Measurements from ENCODE around the gene POLD2. TPM values are rescaled to one million over a fixed set of nuclear protein-coding genes. Genes with fewer than 3 reads are reported as not detected.
"Not testable (repeated sequence)": the region's sequence is repeated elsewhere in the genome, so short reads cannot be mapped to it uniquely, and the experiment has no call there.

POLD2 gene
- total RNA-seq, 1 donor from 2014 or later: 107 TPM

DNA sequence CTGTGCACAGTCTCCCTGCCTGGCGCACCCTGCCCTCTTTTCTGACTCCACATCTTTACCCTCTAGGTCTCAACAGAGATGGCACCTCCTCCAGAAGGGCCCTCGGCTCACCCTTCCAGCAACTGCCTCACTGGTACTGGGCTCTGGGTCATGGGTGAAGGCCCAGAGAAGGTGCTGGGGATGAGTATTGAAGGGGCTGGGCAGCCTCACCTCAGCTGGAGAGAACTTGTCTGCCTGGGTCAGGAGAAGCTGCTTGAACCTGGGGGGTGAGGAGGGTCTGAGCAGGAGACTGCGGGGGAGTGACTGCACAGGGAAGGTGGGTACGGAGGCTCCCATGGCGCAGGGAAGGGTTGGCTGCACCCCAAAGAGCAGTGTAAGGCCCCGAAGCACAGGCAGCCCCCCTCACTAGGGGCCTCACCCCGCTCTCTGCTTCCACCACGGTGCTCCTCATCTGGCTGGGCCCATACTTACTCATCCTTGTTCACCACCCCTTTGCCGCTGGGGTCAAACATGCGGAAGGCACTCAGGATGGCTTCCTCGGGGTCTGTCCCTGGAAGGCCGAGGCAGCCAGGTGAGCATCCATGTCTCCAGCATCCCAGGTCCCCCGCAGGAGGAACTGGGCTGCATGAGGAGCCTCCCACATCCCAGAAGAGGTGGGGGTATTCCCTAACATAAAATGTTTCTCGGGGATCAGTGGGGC lies 16.1 kb upstream of the POLD2 start:
- intact Hi-C loops (cut with micrococcal nuclease): no loop called here

DNA sequence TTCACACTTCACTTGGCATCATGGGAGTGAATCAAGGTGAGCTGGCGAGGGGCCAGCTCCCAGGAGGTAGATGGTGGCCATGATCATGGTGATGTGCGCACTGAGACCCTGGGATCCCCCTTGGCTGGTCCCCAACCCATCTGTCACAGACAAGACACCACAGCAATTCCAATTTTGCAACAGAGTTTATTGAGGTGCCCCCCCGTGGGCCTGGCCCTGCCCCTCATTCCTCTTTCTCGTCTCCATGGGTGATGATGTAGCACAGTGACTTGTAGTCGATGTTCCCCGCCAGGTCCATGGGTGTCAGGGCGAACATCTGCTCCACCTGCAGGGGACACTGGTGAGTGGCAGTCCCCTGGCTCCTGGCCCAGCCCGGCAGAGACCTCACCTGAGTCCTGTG lies 15.3 kb upstream of the POLD2 start:
- intact Hi-C loops (cut with micrococcal nuclease): no loop called here

DNA sequence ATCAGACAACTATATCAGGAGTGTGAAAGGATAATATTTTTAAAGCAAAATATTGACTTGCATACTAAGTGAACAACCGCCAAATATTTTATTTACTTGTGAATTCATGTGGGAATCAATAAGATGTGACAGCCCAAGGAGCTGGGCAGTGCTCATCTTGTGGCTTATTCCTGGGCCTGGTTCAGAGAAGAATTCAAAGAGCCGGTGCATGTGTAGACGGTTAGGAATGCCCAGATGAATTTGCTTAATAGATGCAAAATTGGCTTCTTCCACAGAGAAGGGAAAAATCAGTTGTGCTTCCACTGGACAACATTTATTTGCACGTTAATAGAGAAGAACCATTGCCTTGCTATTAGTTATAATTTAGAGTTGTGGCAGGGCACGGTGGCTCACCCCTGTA lies 13.4 kb upstream of the POLD2 start:
- intact Hi-C loops (cut with micrococcal nuclease): no loop called here

DNA sequence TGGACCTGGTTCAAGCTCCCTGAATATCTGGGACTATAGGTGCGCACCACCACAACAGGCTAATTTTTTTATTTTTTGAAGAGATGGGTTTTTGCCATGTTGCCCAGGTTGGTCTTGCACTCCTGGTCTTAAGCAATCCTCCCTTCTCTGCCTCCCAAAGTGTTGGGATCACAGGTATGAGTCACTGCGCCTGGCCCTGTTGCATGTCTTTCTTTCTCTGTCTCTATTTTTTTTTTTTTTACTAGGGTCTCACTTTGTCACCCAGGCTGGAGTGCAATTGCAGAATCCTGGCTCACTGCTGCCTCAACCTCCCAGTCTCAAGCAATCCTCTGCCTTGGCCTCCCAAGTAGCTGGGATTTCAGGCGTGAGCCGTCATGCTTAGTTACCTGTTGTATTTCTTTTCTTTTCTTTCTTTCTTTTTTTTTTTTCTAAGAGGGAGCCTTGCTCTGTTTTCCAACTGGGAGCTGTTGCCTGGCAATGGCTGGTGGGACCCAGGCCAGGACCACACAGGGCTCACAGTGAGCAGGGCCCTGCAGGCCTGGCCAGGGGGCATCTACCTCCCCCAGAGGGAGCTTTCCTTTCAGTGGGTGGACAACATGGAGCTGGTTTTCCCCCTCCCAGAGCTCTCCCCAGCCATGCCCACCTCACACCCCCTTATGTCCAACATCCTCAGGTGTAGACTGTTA lies 11.7 kb upstream of the POLD2 start:
- intact Hi-C loops (cut with micrococcal nuclease): no loop called here

DNA sequence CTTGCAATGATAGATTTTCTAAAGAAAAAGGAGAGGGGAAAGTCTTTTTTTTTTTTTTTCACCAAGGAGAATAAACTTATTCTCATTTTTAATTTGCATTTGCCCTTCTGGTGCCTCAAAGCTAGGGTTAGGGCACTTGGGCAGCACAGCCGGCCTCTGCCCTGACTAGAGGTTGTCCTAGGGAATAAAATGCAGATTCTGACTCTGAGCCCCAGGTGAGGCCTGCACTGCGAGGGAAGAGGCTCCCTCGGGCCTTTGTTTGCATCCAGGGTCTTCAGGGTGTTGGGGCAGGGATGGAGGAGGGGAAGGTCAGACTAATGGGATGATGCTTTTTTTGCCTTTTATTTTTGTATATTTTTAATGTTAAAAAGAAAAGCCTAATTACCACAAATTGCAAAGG lies 9.9 kb upstream of the POLD2 start:
- intact Hi-C loops (cut with micrococcal nuclease): no loop called here

DNA sequence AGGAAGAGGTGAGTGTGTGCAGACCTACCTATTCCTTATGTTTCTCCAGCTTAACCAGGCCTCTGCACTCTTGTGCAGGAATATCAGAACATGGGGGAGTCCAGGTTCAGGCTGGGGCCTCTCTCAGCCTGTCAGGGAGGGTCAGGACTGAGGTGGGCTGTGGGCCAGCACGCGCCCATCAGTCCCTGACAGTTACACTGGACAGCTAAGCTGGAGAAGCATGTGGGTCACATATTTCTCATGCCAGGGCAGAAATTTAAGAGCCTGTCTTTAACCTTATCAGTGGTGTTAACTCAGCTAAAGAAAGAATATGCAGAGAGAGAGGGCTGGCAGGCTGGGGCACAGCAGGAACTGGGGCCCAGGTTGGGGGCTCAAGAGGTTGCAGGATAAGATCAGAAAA lies 8.7 kb upstream of the POLD2 start:
- intact Hi-C loops (cut with micrococcal nuclease): no loop called here

DNA sequence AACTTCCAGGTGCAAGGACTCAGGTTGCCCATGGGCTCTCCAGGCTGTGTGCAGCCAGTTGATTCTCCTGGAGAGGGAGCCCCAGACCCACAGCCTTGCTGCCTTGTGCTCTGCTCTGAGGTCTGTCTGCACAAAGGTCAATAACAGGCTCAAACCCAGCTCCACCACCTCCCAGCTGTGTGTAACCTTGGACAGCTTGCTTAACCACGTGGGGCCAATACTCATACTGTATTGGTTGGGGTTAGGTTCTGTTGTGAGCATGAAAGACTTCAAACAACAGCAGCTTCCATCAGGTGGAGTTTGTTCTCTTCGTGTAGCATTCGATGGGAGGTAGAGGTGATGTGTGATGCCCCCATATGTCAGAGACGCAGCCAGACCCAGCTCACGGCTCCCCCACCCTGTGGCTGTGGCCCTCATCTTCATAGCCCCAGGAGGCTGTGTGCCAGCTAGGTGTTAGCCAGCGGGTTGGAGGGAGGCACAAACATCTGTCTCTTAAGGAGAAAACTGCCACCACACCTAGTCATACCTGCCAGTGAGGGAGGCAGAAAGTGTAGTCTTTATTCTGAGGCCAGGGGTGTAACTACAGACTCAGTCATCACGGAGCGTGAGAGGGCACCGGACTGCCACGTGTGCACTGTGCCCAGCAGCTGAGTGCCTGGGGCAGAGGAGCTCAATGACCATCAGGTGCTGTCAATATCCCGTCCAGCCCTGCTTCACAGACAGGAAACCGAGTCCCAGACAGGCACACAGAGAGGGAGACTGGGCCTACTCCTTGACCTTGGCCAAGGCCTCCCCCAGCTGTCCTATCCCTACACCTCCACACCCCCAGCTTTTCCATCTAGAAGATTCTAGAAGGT lies 8.1 kb upstream of the POLD2 start:
- intact Hi-C loops (cut with micrococcal nuclease): no loop called here

DNA sequence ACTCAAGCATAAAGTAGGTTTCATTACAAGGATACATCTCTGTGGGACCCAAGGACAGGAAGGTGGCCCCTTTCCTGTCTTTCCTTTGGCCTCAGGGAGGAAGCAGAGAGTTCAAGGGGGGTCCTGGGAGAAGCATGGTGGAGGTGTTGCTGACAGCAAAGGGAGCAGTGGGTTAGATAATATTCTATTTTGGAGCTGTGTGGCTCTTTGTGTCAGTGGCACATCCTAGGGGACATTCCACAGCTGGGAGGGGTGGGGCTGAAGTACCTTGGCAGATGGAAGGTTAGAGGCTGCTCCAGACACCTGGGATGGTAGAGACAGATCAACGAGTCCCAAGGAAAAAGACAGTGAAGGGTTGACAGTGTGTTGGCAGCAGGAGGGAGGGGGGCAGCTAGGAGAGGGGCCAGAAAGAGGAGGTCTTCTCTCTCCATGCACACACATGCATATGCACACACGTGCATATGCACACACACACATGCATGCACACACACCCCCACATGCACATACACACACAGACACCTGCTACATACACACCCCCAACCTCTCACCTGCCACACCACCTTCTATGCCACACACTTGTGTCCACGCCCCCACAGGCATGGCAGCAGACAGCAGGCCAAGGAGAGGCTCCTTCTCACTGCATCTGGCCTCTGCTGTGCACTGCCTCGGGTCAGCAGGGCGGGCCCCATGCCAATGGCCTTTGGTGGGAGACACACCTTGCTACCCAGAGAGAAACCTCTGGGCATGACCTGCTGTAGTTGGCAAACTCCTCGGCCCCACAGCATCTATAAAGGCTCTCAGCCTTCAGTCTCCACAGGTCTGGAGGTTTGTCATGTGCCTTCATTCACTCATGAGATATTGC lies 5.6 kb upstream of the POLD2 start:
- intact Hi-C loops (cut with micrococcal nuclease): no loop called here

DNA sequence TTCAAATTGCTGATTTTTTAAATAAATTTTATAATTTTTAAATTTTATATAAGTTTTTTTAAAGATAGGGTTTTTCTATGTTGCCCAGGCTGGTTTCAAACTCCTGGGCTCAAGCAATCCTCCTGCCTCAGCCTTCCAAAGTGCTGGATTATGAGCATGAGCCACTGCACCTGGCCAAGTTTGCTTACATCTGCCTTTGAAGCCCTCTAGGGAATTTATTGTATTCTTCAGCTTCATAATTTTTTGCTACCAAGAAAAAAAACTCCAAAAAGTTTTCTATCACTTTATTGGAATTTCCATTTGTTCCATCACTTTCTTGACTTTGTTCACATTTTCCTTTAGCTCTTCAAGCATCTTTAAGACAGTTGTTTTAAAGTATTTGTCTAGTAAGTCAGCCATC lies 3.8 kb upstream of the POLD2 start:
- intact Hi-C loops (cut with micrococcal nuclease): no loop called here

DNA sequence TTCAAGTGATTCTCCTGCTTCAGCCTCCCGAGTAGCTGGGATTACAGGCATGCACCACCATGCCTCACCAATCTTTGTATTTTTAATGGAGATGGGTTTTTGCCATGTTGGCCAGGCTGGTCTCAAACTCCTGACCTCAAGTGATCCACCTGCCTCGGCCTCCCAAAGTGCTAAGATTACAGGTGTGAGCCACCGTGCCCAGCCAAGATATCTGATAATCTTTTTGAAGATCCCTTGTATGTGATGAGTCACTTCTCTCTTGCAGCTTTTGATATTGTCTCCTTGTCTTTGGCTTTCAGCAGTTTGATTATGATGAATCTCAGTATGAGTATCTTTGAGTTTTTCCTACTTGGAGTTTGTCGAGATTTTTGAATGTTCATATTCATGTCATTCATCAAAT lies 3.2 kb upstream of the POLD2 start:
- intact Hi-C loops (cut with micrococcal nuclease): not testable (repeated sequence)

DNA sequence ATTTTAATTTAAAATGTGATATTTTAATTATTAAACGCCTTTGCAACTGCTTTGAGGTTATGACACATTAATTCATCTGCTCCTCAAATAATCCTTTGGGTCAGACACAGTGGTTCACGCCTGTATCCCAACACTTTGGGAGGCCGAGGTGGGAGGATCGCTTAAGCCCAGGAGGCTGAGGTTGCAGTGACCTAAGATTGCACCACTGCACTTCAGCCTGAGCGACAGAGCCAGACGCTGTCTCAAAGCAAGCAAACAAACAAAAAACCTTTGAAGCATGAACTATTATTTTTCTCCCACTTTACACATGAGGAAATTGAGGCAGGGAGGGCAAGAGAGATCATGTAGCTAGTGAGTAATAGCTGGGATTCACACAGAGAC lies 1.5 kb upstream of the POLD2 start:
- intact Hi-C loops (cut with micrococcal nuclease): loop anchor here (5.0 kb wide), 3 partner anchors 58 to 1642 kb away; partner anchors contain the start of genes H2AZ2 and PGAM2

DNA sequence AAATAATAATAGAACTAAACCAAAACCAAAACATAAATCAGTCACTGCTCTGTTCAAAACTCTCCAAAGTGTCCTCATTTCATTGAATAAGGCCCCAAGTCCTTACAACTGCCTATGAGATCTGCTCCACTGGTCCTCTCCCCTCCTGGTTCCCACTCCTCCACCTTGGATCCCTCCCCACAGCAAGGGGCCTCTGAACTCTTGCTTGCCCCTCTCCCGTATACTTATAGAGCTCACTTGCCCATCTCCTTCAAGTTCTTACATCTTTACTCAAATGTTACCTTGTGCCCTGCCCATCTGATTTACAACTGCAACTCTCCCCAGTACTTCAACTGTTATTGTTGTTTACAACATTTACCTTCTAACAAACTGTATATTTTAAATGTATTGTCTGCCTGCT lies 819 bp downstream of the POLD2 start:
- intact Hi-C loops (cut with micrococcal nuclease): loop anchor here (2.0 to 5.0 kb wide), 8 partner anchors 55 to 1645 kb away; partner anchors contain the start of genes DDX56, H2AZ2, MRPL32 and PGAM2

DNA sequence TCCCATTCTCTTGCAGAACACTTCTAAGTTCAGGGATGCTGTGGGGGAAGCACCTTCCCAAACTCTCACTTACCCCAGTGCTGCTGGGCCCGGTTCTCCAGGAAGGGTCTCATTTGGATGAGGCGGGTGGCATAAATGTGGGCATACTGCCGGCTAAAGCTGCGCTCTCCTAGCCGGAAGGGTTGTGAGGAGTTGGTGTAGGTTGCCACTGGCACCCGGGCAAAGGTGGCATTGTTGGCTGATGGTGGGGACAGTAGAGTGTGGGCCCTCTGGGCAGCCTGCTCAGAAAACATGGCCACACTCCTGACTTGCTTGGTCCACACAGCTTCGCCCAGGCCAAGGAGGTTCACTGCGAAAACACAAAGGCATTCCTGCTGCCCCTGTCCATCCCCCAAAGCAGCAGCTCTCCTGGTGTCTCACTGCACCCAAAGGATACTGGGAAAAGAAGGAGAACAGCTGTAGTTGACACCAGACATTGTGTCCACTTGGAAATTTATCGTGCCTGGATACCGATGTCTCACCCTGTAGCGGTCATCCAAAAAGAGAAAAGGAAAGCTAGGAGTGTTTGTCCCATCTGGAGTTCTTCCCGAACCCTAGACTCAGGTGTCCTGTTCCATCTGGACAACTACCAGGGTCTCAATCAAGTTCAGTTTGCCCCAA lies 1.5 kb downstream of the POLD2 start:
- intact Hi-C loops (cut with micrococcal nuclease): loop anchor here (2.0 to 5.0 kb wide), 8 partner anchors 55 to 1645 kb away; partner anchors contain the start of genes DDX56, H2AZ2, MRPL32 and PGAM2

DNA sequence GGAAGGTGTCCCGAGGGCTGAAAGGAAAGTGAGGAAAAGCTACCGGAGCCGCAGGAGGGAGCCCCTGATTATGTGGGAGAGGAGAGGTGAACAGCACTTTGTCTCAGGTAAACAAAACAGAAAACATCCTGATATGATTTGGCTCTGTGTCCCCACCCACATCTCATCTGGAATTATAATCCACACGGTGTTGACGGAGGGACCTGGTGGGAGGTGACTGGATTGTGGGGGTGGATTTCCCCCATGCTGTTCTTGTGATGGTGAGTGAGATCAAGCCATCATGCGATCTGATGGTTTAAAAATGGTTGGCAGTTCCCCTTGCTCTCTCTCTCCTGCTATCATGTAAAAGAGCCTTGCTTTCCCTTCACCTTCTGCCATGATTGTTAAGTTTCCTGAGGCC lies 3.0 kb downstream of the POLD2 start:
- intact Hi-C loops (cut with micrococcal nuclease): loop anchor here (5.0 kb wide), 3 partner anchors 53 to 1647 kb away; partner anchors contain the start of genes H2AZ2 and PGAM2

DNA sequence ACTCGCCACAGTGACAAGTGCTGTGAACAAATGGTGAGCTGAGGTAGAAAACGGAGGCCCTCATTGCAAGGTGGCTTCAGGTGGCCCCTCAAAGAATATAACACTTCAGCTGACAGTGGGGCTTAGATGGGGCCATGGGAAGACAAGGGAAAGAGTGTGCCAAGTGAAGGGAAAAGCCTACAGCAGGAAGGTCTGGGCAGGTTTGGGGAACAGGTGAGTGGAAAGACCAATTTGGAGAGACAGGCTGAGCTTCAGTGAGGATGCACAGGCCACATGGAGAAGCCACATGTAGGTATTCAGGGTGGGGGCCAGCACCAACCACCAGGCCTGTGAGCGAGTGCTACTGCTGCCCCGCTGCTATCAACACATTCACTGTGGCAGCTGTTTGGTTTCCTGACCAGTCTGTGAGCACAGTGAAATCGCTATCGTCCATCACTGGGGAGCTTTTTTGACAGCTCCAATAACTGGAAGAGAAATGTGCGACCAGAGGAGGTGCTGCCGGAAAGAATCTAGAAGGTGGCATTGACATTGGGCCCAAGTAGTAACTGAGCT lies 3.4 kb downstream of the POLD2 start:
- intact Hi-C loops (cut with micrococcal nuclease): loop anchor here (5.0 kb wide), 3 partner anchors 53 to 1647 kb away; partner anchors contain the start of genes H2AZ2 and PGAM2

DNA sequence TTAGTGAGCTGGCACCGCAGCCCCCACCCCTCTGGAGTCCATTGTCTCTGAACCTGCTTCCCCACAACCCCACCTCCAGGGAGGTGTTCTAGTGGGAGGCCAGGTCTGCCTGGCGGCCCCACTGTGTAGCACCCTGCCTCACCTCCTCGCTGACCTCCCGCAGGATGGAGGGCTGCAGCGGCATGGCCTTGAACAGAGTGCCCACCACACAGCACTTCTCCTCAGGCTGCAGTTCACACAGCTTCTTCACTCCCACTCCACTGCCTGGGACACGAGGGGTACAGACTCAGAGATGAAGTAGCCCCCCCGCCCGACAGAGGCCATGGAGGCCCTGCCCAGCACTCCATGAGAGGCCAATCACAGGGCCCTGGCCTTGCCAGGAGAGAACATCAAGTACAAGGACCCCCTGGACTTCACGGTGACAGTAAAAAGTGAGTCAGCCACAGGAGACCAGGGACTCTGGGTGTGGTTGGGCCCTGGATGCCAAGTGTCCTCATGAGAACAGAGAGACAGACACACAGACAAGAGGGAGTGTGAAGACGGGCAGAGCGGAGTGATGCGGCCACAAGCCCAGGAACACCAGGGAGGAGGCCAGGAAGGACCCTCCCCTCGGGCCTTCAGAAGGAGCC lies 5.4 kb downstream of the POLD2 start:
- intact Hi-C loops (cut with micrococcal nuclease): no loop called here

DNA sequence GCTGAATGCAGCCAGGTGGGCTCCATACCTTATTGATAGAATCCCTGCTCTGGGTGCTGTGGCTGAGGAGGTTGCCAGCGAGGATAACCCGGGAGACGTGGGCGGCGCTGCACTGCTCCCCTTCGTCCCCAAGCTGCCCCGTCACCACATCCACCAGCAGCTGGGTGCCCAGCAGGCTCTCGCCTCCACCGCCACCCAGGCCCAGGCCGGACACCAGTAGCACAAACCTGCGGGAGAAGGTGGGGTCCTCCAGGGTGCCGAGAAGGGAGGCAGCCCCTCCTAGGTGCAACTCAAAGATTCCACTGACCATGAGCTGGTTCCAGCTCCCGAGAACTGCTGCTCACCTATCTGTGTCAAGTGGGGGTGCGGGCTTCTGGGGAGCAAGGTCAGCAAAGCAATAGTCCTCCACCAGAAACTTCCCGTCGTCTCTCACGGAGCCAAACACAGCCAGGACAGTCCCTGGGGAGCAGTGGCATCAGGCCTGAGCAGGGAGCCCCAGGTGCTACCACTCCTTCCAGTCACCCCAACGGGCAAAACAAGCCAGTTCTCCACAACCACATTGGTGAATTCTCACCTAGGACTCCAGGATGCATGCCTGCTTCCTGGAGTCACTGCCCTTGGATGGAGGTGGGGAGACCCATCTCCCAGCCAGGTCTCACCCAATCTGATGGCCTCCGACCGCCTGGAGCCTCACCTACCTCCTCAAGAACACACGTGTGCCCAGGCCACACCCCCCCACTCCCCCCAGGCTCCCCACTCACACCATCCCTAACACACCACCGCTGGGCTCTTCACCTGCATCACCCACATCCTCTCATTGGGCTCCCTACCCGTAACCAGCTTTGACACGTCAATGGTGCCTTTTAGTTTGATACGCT lies 6.3 kb downstream of the POLD2 start:
- intact Hi-C loops (cut with micrococcal nuclease): no loop called here

DNA sequence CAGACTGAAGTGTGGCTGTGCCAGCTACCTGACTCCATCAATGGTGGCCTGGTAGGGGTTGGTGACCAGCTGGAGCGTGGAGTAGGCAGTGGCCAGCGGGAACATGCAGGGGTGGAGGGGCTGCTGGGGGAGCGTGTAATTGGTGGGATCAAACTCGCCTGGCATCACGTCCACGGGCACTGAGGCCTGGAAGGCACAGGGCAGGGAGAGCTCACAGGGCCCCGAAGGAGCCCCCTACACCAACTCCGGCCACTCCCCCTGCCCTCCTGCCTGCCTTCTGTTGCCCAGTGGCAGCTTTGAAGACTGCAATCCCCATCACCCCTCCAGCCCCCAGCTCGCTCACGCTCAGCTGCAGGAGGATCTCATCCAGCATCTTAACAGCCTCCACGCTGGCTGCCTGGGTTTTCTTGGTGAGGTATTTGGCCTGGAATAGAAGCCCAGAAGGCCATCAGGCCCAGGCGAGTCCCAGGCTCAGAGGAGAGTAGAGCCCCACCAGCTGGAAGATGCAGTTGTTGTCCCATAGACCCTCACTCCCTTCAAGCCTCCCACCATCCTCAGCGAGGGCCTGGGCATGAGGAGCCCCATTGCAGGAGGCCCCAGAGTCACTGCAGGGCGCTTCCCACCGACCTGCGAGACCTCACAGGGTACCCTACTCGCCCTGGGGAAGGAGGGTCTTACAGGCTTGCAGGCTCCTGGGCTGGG lies 7.1 kb downstream of the POLD2 start:
- intact Hi-C loops (cut with micrococcal nuclease): no loop called here

All from T-helper 1 cell treated with Interleukin-12 subunit alpha and Interleukin-12 subunit beta and Interleukin-4 antibody, amounts not matched to agents 30 ng/mL and 1 ng/mL, for 36 hours (primary cell).